NB4 (cell line): Measurements from ENCODE around the gene POTEF.
"Not testable (repeated sequence)": the region's sequence is repeated elsewhere in the genome, so short reads cannot be mapped to it uniquely, and the experiment has no call there.

Source experiments
- CTCF ChIP-seq: IDR thresholded peaks from one replicate; pipeline ENCODE4 v1.5.1; 2012; ENCODE audit warnings: low read depth, low read length
- POLR2A ChIP-seq: IDR thresholded peaks from 2 replicates; pipeline ENCODE4 v1.6.1; 2011; ENCODE audit warnings: mild to moderate bottlenecking; ENCODE audit not compliant: insufficient read length; ENCODE audit errors: extremely low read depth

- not testable (repeated sequence) for TF ChIP-seq POLR2A, CTCF
Observed at GRCh38 chr2:130138841-130139251, 9.8 kb upstream of the POTEF start.
